ENCODE results near the gene OCEL1.

OCEL1 gene

DNA sequence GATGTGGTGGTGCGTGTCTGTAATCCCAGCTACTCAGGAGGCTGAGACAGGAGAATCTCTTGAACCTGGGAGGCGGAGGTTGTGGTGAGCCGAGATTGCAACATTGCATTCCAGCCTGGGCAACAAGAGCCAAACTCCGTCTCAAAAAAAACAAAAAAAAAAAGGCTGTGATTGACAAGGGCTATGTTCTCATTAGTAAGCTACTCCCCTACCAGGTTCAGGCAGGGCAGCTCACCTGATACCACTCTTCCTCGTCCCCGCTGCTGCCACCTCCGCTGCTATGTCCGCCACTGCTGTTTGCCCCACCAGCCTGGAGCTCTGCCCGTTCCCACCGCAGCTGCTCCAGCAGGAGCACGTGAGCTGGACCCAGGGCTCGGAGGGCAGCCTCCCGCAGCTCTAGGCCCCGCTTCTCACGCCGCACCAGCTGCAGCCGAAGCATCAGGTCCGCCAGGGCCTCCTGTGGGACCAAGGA lies 29.2 kb downstream of the OCEL1 start:
- Mint-ChIP-seq H3K27me3 (ENCODE audit: low read depth, poor library complexity) (no peaks in the 10 kb centered on the region), H3K9me3 (no peaks in the 10 kb centered on the region), H3K36me3 (ENCODE audit: low read depth) (no peaks in the 10 kb centered on the region), H3K27ac (no peak overlapping the region), H3K4me3 (no peak overlapping the region), H3K4me1 (peaks cover 5% of the 10 kb centered on the region)
- no peak for DNase-seq
- TF ChIP-seq, protein P1, sequence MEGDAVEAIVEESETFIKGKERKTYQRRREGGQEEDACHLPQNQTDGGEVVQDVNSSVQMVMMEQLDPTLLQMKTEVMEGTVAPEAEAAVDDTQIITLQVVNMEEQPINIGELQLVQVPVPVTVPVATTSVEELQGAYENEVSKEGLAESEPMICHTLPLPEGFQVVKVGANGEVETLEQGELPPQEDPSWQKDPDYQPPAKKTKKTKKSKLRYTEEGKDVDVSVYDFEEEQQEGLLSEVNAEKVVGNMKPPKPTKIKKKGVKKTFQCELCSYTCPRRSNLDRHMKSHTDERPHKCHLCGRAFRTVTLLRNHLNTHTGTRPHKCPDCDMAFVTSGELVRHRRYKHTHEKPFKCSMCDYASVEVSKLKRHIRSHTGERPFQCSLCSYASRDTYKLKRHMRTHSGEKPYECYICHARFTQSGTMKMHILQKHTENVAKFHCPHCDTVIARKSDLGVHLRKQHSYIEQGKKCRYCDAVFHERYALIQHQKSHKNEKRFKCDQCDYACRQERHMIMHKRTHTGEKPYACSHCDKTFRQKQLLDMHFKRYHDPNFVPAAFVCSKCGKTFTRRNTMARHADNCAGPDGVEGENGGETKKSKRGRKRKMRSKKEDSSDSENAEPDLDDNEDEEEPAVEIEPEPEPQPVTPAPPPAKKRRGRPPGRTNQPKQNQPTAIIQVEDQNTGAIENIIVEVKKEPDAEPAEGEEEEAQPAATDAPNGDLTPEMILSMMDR (IDR thresholded peaks at IDR 0.05): no peak

DNA sequence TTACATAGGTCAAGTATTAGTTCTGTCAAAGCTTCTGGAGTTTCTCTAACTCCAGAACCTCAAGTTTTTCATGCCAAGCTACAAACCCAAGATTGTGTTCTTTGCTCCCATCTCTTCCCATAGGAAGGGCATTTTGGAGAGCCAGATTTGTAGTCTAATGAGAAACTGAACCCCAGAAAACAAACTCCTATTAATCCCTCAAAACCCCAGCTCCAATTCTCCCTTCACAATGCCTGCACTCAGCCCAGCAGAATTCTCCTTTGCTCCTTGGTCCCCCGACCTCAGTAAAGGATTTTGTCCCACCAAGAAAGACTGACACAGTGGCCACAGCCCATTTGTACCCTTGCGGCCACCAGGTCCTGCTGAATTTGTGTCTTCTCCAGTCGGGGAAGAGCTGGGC lies 30.1 kb downstream of the OCEL1 start:
- DNase-seq: no peak

DNA sequence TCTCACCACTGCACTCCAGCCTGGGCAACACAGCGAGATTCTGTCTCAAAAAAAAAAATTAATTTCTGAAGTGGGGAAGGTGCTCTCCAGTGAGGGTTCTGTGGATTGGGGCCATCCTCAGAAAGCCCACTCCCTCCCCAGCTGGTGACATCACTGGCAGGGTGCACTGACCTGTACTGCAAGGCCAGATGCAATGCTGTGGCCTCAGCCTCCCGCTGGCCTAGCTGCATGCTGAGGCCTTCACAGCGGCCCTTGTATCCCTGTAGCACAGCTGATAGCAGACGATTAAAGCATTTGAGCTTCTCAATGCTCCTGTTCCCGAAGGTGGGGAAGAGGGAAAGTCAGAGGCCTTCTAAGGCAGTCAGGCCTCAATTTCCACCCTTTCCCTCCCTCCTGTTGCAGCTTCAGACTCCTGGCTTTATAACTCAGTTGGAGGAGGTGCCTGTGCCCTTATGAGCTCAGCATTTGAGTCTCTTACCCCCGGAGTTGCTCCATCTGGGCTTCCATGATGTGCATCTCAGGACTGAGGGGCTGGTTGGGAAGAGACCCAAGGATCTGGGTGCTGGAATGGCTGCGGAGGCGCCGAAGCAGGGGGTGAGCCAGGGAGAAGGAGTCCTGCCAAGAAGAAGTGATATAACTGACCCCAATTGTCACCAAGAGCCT lies 33.2 kb downstream of the OCEL1 start:
- no peaks in the 10 kb centered on the region for H3K36me3 Mint-ChIP-seq (ENCODE audit: low read depth)
- no peaks in the 10 kb centered on the region for H3K9me3 Mint-ChIP-seq
- DNase-seq: no peak
- H3K27ac Mint-ChIP-seq: no peak overlapping the region
- no peak overlapping the region for H3K4me3 Mint-ChIP-seq
- H3K4me1 Mint-ChIP-seq: peaks cover 29% of the 10 kb centered on the region
- no peaks in the 10 kb centered on the region for H3K27me3 Mint-ChIP-seq (ENCODE audit: low read depth, poor library complexity)
- TF ChIP-seq, protein P1 (IDR thresholded peaks at IDR 0.05): no peak

More for the DNA sequence above, 30.1 kb downstream of the OCEL1 start:
- Mint-ChIP-seq H3K27me3 (ENCODE audit: low read depth, poor library complexity) (no peaks in the 10 kb centered on the region), H3K36me3 (ENCODE audit: low read depth) (no peaks in the 10 kb centered on the region), H3K9me3 (no peaks in the 10 kb centered on the region), H3K4me1 (peaks cover 12% of the 10 kb centered on the region), H3K4me3 (no peak overlapping the region), H3K27ac (no peak overlapping the region)
- TF ChIP-seq, protein P1 (IDR thresholded peaks at IDR 0.05): no peak

DNA sequence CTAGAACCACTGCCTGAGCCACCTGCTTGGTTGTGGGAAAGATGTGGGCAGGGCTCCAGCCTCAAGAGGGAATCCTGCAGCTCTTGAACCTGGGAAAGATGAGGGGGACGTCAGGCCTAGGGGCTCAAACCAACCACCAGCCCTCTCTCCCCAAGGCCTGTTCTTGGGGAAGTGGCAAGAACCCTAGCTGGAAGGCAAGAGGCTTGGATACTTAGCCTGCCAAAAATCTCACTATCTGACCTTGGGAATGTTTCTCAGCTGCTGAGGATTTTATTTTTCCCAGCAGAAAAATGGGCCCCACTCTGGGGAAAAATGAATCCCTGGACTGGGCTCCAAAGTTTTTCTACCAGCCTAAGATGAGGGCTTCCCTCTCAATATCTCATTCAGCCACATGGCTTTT lies 33.9 kb downstream of the OCEL1 start:
- H3K27ac Mint-ChIP-seq: no peak overlapping the region
- H3K4me3 Mint-ChIP-seq: no peak overlapping the region
- peaks cover 31% of the 10 kb centered on the region for H3K4me1 Mint-ChIP-seq
- H3K9me3 Mint-ChIP-seq: no peaks in the 10 kb centered on the region
- DNase-seq: no peak
- no peaks in the 10 kb centered on the region for H3K36me3 Mint-ChIP-seq (ENCODE audit: low read depth)
- TF ChIP-seq, protein P1 (IDR thresholded peaks at IDR 0.05): no peak
- no peaks in the 10 kb centered on the region for H3K27me3 Mint-ChIP-seq (ENCODE audit: low read depth, poor library complexity)

DNA sequence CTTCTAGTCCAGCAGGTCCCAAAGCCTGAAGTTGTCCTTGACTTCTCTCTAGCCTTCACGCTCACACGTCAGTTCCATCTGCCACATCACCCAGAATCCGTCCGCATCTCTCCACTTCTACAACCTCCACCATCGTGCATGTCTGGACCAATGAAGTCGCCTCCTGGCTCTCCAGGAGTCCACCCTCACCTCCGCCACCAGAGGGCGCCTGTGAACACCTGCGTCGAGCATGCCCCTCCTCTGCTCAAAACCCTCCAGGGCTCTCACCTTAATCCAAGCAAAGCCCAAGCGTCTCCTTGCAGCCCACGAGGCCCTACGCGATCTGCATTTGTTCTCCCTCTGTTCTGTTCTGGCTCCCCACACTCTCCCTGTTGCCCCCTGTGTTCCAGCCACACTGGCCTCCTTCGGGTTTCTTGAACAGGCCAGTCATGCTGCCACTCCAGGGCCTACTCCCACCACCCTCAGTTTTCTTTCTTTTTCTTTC lies 34.9 kb downstream of the OCEL1 start:
- Mint-ChIP-seq H3K36me3 (ENCODE audit: low read depth) (no peaks in the 10 kb centered on the region), H3K9me3 (no peaks in the 10 kb centered on the region), H3K4me3 (no peak overlapping the region), H3K4me1 (peaks cover 31% of the 10 kb centered on the region), H3K27me3 (ENCODE audit: low read depth, poor library complexity) (no peaks in the 10 kb centered on the region), H3K27ac (peak overlapping the region; percentile 28)
- DNase-seq: peak; percentile 92
- TF ChIP-seq, protein P1 (IDR thresholded peaks at IDR 0.05): peak; percentile 96

DNA sequence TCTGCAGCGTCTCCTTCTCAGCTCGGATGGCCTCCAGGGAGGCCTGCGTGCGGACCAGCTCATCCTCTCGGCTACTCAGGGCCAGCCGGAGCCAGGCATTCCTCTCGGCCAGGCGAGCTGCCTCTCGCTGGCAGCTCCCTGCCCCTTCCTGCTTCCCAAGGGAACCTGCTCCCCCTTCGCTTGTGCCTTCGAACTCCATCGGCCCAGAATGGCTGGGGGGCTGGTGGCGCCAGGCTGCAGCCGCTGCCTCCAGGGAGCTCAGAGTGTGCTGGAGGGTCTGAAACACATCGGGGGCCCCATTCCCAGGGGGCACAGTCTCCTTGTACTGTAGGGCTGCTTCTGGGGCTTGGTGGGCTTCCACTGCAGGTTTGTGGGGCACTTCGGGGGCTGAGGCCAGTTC lies 36.5 kb downstream of the OCEL1 start:
- peaks cover 40% of the 10 kb centered on the region for H3K4me1 Mint-ChIP-seq
- DNase-seq: no peak
- H3K27ac Mint-ChIP-seq: no peak overlapping the region
- TF ChIP-seq, protein P1 (IDR thresholded peaks at IDR 0.05): no peak
- H3K4me3 Mint-ChIP-seq: no peak overlapping the region
- peaks cover under 1% of the 10 kb centered on the region for H3K36me3 Mint-ChIP-seq (ENCODE audit: low read depth)
- H3K27me3 Mint-ChIP-seq (ENCODE audit: low read depth, poor library complexity): no peaks in the 10 kb centered on the region
- peaks cover 4% of the 10 kb centered on the region for H3K9me3 Mint-ChIP-seq
